HAP-1 (cell line): Measurements from ENCODE around the gene SH2D2A.
"Not testable (repeated sequence)": the region's sequence is repeated elsewhere in the genome, so short reads cannot be mapped to it uniquely, and the experiment has no call there.

Experiments
- DNase-seq, 2 experiments: peaks; one replicate each; pipeline ENCODE4 v3.0.0-alpha.2; 2016 to 2020; ENCODE audit warnings: low spot score in 2 of 2
- H3K27me3 ChIP-seq: fragments of 250-450 bp; sonication (Bioruptor Pico); 2 replicates; pipeline ENCODE4 v1.5.1; 2020; ENCODE audit warnings: low read depth, mild to moderate bottlenecking, moderate library complexity
- H3K36me3 ChIP-seq: fragments of 250-450 bp; sonication (Bioruptor Pico); replicated peaks from 2 replicates; pipeline ENCODE4 v1.5.1; 2020; ENCODE audit warnings: mild to moderate bottlenecking
- H3K4me1 ChIP-seq: fragments of 250-450 bp; sonication (Bioruptor Pico); 2 replicates; pipeline ENCODE4 v1.5.1; 2020; ENCODE audit warnings: mild to moderate bottlenecking
- H3K4me3 ChIP-seq: fragments of 250-450 bp; sonication (Bioruptor Pico); 2 replicates; pipeline ENCODE4 v1.5.1; 2020; ENCODE audit warnings: mild to moderate bottlenecking, moderate library complexity
- H3K9me3 ChIP-seq: fragments of 250-450 bp; sonication (Bioruptor Pico); 2 replicates; pipeline ENCODE4 v1.5.1; 2020; ENCODE audit warnings: mild to moderate bottlenecking, moderate library complexity
- in situ Hi-C: fragments of 300-500 bp; cut with MboI; formaldehyde crosslinking; loops from 3 replicates; pipeline ENCODE4 v1.14.3; 2020; ENCODE audit warnings: low sequenced_read_pairs, inconsistent platforms, mixed read lengths

SH2D2A gene

GRCh38 chr1:156772222-156772621 lies 44.4 kb downstream of the SH2D2A start:
- DNase-seq, result no peak
- H3K4me3 ChIP-seq, result no peak overlapping the region
- peaks cover 2% of the 10 kb centered on the region; the same call in 1 of the 2 replicates for H3K4me1 ChIP-seq
- H3K9me3 ChIP-seq, result no peaks in the 10 kb centered on the region
- peaks cover 21% of the 10 kb centered on the region for H3K36me3 ChIP-seq
- no peaks in the 10 kb centered on the region for H3K27me3 ChIP-seq
- in situ Hi-C loops, result no loop called here

- in situ Hi-C loops, result loop anchor here (5.0 kb wide), 1 partner anchor 41 kb away; the partner anchor contains the start of genes ISG20L2 and METTL25B
- Histone ChIP-seq H3K27me3 (no peaks in the 10 kb centered on the region), H3K9me3 (no peaks in the 10 kb centered on the region), H3K4me1 (peaks cover 6% of the 10 kb centered on the region; the same call in 1 of the 2 replicates), H3K36me3 (peaks cover 21% of the 10 kb centered on the region), H3K4me3 (peak overlapping the region; percentile 81)
- peak in 1 of 2 experiments; percentile 73 for DNase-seq
These were observed 47.9 kb downstream of the SH2D2A start for GRCh38 chr1:156768610-156769295.

GRCh38 chr1:156767879-156768604 lies 48.6 kb downstream of the SH2D2A start:
- in situ Hi-C loops, result loop anchor here (5.0 kb wide), 1 partner anchor 41 kb away; the partner anchor contains the start of genes ISG20L2 and METTL25B
- peaks cover 21% of the 10 kb centered on the region for H3K36me3 ChIP-seq
- peak overlapping the region; percentile 81 for H3K4me3 ChIP-seq
- no peaks in the 10 kb centered on the region for H3K27me3 ChIP-seq
- peak in 1 of 2 experiments; percentile 48 for DNase-seq
- peaks cover 6% of the 10 kb centered on the region; the same call in 1 of the 2 replicates for H3K4me1 ChIP-seq
- no peaks in the 10 kb centered on the region for H3K9me3 ChIP-seq

GRCh38 chr1:156767101-156767878 lies 49.4 kb downstream of the SH2D2A start, which contains the start of gene PRCC:
Gene PRCC (plus strand): TSS chr1:156767535. CDS start chr1:156767772, 237 bp downstream.
- DNase-seq, result peak; percentile 98 to 100
- in situ Hi-C loops, result loop anchor here (5.0 kb wide), 1 partner anchor 40 kb away; the partner anchor contains the start of genes ISG20L2 and METTL25B
- no peaks in the 10 kb centered on the region for H3K9me3 ChIP-seq

GRCh38 chr1:156766298-156767100 lies 50.1 kb downstream of the SH2D2A start:
- in situ Hi-C loops, result loop anchor here (5.0 kb wide), 1 partner anchor 39 kb away; the partner anchor contains the start of genes ISG20L2 and METTL25B

More at GRCh38 chr1:156767101-156767878, 49.4 kb downstream of the SH2D2A start, which contains the start of gene PRCC:
- Histone ChIP-seq H3K36me3 (peaks cover 16% of the 10 kb centered on the region), H3K27me3 (no peaks in the 10 kb centered on the region), H3K4me1 (peaks cover 4% of the 10 kb centered on the region; the same call in 1 of the 2 replicates), H3K4me3 (peak within 1 kb of the TSS; percentile 81)

GRCh38 chr1:156765666-156766065 lies 51.0 kb downstream of the SH2D2A start:
- Histone ChIP-seq H3K9me3 (no peaks in the 10 kb centered on the region), H3K27me3 (no peaks in the 10 kb centered on the region), H3K4me3 (no peak overlapping the region; the same call in 1 of the 2 replicates), H3K36me3 (peaks cover 8% of the 10 kb centered on the region), H3K4me1 (peaks cover 4% of the 10 kb centered on the region; the same call in 1 of the 2 replicates)
- in situ Hi-C loops, result loop anchor here (5.0 kb wide), 1 partner anchor 38 kb away; the partner anchor contains the start of genes ISG20L2 and METTL25B
- DNase-seq, result no peak

More at GRCh38 chr1:156766298-156767100, 50.1 kb downstream of the SH2D2A start:
- peaks cover 14% of the 10 kb centered on the region for H3K36me3 ChIP-seq
- H3K4me3 ChIP-seq, result peak overlapping the region; percentile 47
- peak in 1 of 2 experiments; percentile 28 for DNase-seq
- no peaks in the 10 kb centered on the region for H3K9me3 ChIP-seq
- H3K4me1 ChIP-seq, result peaks cover 4% of the 10 kb centered on the region; the same call in 1 of the 2 replicates
- H3K27me3 ChIP-seq, result no peaks in the 10 kb centered on the region

- H3K36me3 ChIP-seq, H3K9me3 ChIP-seq, DNase-seq, H3K4me3 ChIP-seq, H3K27me3 ChIP-seq, H3K4me1 ChIP-seq: not testable (repeated sequence)
- in situ Hi-C loops, result loop anchor here (5.0 kb wide), 1 partner anchor 38 kb away; the partner anchor contains the start of genes ISG20L2 and METTL25B
These were observed 51.5 kb downstream of the SH2D2A start for GRCh38 chr1:156765136-156765535.

- H3K9me3 ChIP-seq, result no peaks in the 10 kb centered on the region
- no peak for DNase-seq
- no peaks in the 10 kb centered on the region for H3K27me3 ChIP-seq
- in situ Hi-C loops, result no loop called here
- no peaks in the 10 kb centered on the region for H3K36me3 ChIP-seq
- no peak overlapping the region for H3K4me3 ChIP-seq
- peaks cover 2% of the 10 kb centered on the region; the same call in 1 of the 2 replicates for H3K4me1 ChIP-seq
These were observed 55.9 kb downstream of the SH2D2A start for GRCh38 chr1:156760796-156761104.

GRCh38 chr1:156760092-156760795 lies 56.4 kb downstream of the SH2D2A start:
- no peaks in the 10 kb centered on the region for H3K9me3 ChIP-seq
- in situ Hi-C loops, result no loop called here
- H3K4me1 ChIP-seq, result 0 out of 2 replicates have a peak, but pooled peaks cover 2% of the 10 kb centered on the region
- H3K4me3 ChIP-seq, result no peak overlapping the region
- H3K27me3 ChIP-seq, result no peaks in the 10 kb centered on the region
- H3K36me3 ChIP-seq, result no peaks in the 10 kb centered on the region
- DNase-seq, result no peak

GRCh38 chr1:156757572-156758253 lies 58.9 kb downstream of the SH2D2A start:
- H3K4me3 ChIP-seq, H3K27me3 ChIP-seq, H3K4me1 ChIP-seq, DNase-seq, H3K36me3 ChIP-seq, in situ Hi-C loops, H3K9me3 ChIP-seq: not testable (repeated sequence)

GRCh38 chr1:156756355-156756754 lies 60.3 kb downstream of the SH2D2A start:
- no peak for DNase-seq
- in situ Hi-C loops, result no loop called here
- Histone ChIP-seq H3K27me3 (no peaks in the 10 kb centered on the region), H3K9me3 (no peaks in the 10 kb centered on the region), H3K4me1 (peaks cover 2% of the 10 kb centered on the region; the same call in 1 of the 2 replicates), H3K4me3 (no peak overlapping the region), H3K36me3 (no peaks in the 10 kb centered on the region)
